HepG2 (cell line): ENCODE data around the gene ZFAND3. TPM values are rescaled to one million over a fixed set of nuclear protein-coding genes. Genes with fewer than 3 reads are reported as not detected.
A peak's percentile ranks its signal among the peaks of the same experiment; 100 is the strongest.

Experiments used
- CHD2 ChIP-seq: IDR thresholded peaks from 2 replicates; pipeline ENCODE4 v1.6.1; 2011; ENCODE audit warnings: low read depth, low read length, improper control_type of control experiment
- CHD4 ChIP-seq: fragments of 200-600 bp; sonication (generic); IDR thresholded peaks from 2 replicates; pipeline ENCODE4 v1.7.0; 2017; ENCODE audit warnings: mild to moderate bottlenecking, low read length, borderline replicate concordance
- GLI4 ChIP-seq: sonication (generic); formaldehyde crosslinking; IDR thresholded peaks from 2 replicates; pipeline ENCODE4 v1.5.1; 2020; ENCODE audit warnings: missing genetic modification reagents, mild to moderate bottlenecking, moderate library complexity, borderline replicate concordance
- KLF16 ChIP-seq, 2 experiments: sonication (generic) in 1 of 2; formaldehyde crosslinking in 1 of 2; IDR thresholded peaks; 2 replicates each; pipeline versions ENCODE4 v1.6.1 to v1.8.0; 2016 to 2023; ENCODE audit warnings: missing genetic modification reagents in 2 of 2, missing compliant biosample characterization in 1 of 2
- PTBP1 ChIP-seq: fragments of 200-400 bp; formaldehyde crosslinking; IDR thresholded peaks from 2 replicates; pipeline ENCODE4 v1.6.1; 2018; ENCODE audit warnings: low read length, low read depth; ENCODE audit not compliant: poor library complexity, severe bottlenecking
- SALL1 ChIP-seq: sonication (generic); formaldehyde crosslinking; IDR thresholded peaks from 2 replicates; pipeline ENCODE4 v1.8.0; 2022; ENCODE audit warnings: mild to moderate bottlenecking, missing genetic modification reagents
- SOX5 ChIP-seq: IDR thresholded peaks from 2 replicates; pipeline ENCODE4 v1.6.1; 2016; ENCODE audit warnings: borderline replicate concordance
- TP53 ChIP-seq: sonication (generic); formaldehyde crosslinking; conservative IDR thresholded peaks from 2 replicates; pipeline ENCODE4 v1.4.0; 2020; ENCODE audit warnings: missing genetic modification reagents
- ZEB1 ChIP-seq: IDR thresholded peaks from 2 replicates; pipeline ENCODE4 v1.6.1; 2012; ENCODE audit warnings: mild to moderate bottlenecking, low read depth, inconsistent platforms; ENCODE audit not compliant: insufficient replicate concordance
- ZNF264 ChIP-seq: sonication (generic); formaldehyde crosslinking; IDR thresholded peaks from 2 replicates; pipeline ENCODE4 v1.4.0; 2020; ENCODE audit warnings: missing genetic modification reagents
- ZNF569 ChIP-seq: sonication (generic); formaldehyde crosslinking; IDR thresholded peaks from 2 replicates; pipeline ENCODE4 v1.5.0; 2020; ENCODE audit warnings: mild to moderate bottlenecking, missing genetic modification reagents, moderate library complexity, borderline replicate concordance
- ZNF577 ChIP-seq: sonication (generic); formaldehyde crosslinking; IDR thresholded peaks from 2 replicates; pipeline ENCODE4 v1.4.0; 2020; ENCODE audit warnings: mild to moderate bottlenecking, low read depth, missing genetic modification reagents, borderline replicate concordance
- polyA plus RNA-seq, 8 experiments: library from polyadenylated mRNA; depleted of rRNA in 3 of 8; stranded (reverse) in 7 of 8; unstranded in 1 of 8; fragments of >200 nt; fragmentation: Illumina TruSeq in 4 of 8; extraction: Trizol in 4 of 8; gene quantifications; 2 replicates each; pipeline versions ENCODE4 v1.2.1 to v1.2.3, GENCODE V29; 2011 to 2016; ENCODE audit warnings: low read depth in 4 of 8, missing spikeins in 1 of 8, mixed read lengths in 1 of 8; ENCODE audit not compliant: insufficient read depth in 1 of 8
- total RNA-seq, 5 experiments: library from RNA; depleted of rRNA; stranded (reverse); fragments of >200 nt; fragmentation: Illumina TruSeq; extraction: Trizol; gene quantifications; 2 replicates each; pipeline ENCODE4 v1.2.3, GENCODE V29; 2016; ENCODE audit warnings: low read depth in 1 of 5
- TF ChIP-seq, protein P1 (sequence below): sonication (generic); formaldehyde crosslinking; conservative IDR thresholded peaks from 2 replicates; pipeline ENCODE4 v1.8.0; 2022; ENCODE audit warnings: low read depth, missing genetic modification reagents
- TF ChIP-seq, protein P2 (sequence below): sonication (generic); formaldehyde crosslinking; IDR thresholded peaks from 2 replicates; pipeline ENCODE4 v1.8.0; 2022; ENCODE audit warnings: missing genetic modification reagents, mild to moderate bottlenecking, borderline replicate concordance
- TF ChIP-seq, protein P3 (sequence below): sonication (generic); formaldehyde crosslinking; IDR thresholded peaks from 2 replicates; pipeline ENCODE4 v1.8.0; 2022; ENCODE audit warnings: mild to moderate bottlenecking, missing genetic modification reagents; ENCODE audit not compliant: insufficient replicate concordance
- TF ChIP-seq, protein P4 (sequence below): sonication (generic); formaldehyde crosslinking; IDR thresholded peaks from 2 replicates; pipeline ENCODE4 v1.4.0; 2020; ENCODE audit warnings: missing genetic modification reagents, mild to moderate bottlenecking, borderline replicate concordance
- TF ChIP-seq, protein P5 (sequence below): sonication (generic); formaldehyde crosslinking; IDR thresholded peaks from 2 replicates; pipeline ENCODE4 v1.5.1; 2020; ENCODE audit warnings: mild to moderate bottlenecking, missing genetic modification reagents

ZFAND3 gene
- total and polyA plus RNA-seq, 2 of the 13 experiments (the other 11 are each of a cell fraction or from before 2014, with no cell fraction given) = 16.4 to 17.1 TPM

DNA sequence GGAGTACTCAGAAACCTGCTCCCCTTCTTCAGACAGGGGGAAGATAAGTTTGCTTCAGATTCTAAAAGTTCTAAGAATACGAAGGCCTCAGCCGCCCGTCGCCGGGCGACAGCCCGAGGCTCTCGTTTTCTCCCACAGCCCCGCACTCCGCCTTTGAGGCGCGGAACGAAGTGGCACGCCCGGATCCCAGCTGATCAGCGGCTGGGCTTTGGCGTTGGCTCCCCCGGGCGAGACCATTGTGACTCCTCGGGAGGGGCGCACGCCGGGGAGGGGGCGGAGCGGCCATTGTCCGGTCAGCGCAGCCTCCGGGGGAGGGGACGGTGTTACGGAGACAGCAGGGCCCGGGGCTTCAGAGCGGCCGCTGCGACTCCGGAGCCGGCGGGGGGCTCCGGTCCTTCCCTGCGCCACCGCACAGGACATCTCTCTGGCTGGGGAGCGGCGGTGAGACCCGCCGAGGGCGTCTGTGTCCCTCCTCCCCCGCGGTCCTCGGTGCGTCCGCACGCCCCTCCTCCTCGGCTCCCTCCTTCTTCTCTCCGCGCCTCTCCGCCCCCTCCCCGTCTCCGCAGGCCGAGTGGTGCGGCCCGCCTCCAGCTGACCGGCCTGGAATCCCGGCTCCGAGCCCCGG is at the start of gene ZFAND3 (continued):
- TF ChIP-seq, protein P1, sequence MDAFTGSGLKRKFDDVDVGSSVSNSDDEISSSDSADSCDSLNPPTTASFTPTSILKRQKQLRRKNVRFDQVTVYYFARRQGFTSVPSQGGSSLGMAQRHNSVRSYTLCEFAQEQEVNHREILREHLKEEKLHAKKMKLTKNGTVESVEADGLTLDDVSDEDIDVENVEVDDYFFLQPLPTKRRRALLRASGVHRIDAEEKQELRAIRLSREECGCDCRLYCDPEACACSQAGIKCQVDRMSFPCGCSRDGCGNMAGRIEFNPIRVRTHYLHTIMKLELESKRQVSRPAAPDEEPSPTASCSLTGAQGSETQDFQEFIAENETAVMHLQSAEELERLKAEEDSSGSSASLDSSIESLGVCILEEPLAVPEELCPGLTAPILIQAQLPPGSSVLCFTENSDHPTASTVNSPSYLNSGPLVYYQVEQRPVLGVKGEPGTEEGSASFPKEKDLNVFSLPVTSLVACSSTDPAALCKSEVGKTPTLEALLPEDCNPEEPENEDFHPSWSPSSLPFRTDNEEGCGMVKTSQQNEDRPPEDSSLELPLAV (CRISPR knock-in tag) = no peak
- TF ChIP-seq ZNF577 (CRISPR knock-in tag) (no peak), CHD4 (no peak), PTBP1 (no peak), SOX5 (CRISPR knock-in tag) (peak; percentile 67; the same call in 1 of the 2 replicates), SALL1 (CRISPR knock-in tag) (peak; percentile 75), KLF16 (CRISPR knock-in tag; IDR thresholded peaks at IDR 0.05) (peak in 1 of 2 experiments; percentile 91; a peak in 2 of 4 replicates), ZNF569 (CRISPR knock-in tag) (no peak), ZEB1 (peak; percentile 45), TP53 (CRISPR knock-in tag) (0 out of 2 replicates have a peak, but pooled peaks have one; percentile 4), GLI4 (no peak), ZNF264 (CRISPR knock-in tag) (no peak), CHD2 (peak; percentile 27; the same call in 1 of the 2 replicates)
- TF ChIP-seq, protein P2, sequence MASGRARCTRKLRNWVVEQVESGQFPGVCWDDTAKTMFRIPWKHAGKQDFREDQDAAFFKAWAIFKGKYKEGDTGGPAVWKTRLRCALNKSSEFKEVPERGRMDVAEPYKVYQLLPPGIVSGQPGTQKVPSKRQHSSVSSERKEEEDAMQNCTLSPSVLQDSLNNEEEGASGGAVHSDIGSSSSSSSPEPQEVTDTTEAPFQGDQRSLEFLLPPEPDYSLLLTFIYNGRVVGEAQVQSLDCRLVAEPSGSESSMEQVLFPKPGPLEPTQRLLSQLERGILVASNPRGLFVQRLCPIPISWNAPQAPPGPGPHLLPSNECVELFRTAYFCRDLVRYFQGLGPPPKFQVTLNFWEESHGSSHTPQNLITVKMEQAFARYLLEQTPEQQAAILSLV (CRISPR knock-in tag) = peak; percentile 76
- TF ChIP-seq, protein P3, sequence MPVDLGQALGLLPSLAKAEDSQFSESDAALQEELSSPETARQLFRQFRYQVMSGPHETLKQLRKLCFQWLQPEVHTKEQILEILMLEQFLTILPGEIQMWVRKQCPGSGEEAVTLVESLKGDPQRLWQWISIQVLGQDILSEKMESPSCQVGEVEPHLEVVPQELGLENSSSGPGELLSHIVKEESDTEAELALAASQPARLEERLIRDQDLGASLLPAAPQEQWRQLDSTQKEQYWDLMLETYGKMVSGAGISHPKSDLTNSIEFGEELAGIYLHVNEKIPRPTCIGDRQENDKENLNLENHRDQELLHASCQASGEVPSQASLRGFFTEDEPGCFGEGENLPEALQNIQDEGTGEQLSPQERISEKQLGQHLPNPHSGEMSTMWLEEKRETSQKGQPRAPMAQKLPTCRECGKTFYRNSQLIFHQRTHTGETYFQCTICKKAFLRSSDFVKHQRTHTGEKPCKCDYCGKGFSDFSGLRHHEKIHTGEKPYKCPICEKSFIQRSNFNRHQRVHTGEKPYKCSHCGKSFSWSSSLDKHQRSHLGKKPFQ = peak; percentile 81
- TF ChIP-seq, protein P4, sequence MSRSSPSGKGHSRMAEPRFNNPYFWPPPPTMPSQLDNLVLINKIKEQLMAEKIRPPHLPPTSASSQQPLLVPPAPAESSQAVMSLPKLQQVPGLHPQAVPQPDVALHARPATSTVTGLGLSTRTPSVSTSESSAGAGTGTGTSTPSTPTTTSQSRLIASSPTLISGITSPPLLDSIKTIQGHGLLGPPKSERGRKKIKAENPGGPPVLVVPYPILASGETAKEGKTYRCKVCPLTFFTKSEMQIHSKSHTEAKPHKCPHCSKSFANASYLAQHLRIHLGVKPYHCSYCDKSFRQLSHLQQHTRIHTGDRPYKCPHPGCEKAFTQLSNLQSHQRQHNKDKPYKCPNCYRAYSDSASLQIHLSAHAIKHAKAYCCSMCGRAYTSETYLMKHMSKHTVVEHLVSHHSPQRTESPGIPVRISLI = no peak
- TF ChIP-seq, protein P5, sequence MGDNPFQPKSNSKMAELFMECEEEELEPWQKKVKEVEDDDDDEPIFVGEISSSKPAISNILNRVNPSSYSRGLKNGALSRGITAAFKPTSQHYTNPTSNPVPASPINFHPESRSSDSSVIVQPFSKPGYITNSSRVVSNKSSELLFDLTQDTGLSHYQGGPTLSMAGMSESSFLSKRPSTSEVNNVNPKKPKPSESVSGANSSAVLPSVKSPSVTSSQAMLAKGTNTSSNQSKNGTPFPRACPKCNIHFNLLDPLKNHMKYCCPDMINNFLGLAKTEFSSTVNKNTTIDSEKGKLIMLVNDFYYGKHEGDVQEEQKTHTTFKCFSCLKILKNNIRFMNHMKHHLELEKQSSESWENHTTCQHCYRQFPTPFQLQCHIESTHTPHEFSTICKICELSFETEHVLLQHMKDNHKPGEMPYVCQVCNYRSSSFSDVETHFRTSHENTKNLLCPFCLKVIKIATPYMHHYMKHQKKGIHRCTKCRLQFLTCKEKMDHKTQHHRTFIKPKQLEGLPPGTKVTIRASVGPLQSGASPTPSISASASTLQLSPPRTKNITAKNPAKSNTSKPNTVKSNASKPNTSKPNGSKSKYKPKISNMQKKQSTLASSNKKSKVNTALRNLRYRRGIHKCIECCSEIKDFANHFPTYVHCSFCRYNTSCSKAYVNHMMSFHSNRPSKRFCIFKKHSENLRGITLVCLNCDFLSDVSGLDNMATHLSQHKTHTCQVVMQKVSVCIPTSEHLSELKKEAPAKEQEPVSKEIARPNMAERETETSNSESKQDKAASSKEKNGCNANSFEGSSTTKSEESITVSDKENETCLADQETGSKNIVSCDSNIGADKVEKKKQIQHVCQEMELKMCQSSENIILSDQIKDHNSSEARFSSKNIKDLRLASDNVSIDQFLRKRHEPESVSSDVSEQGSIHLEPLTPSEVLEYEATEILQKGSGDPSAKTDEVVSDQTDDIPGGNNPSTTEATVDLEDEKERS (CRISPR knock-in tag) = peak; percentile 45
